ENCODE results near the gene GPR156.

- TF ChIP-seq POLR2A (IDR thresholded peaks at IDR 0.05) (no peak), CTCF (IDR thresholded peaks at IDR 0.05) (no peak)
Measured at GRCh38 chr3:120167488-120167887, 117.5 kb downstream of the GPR156 start.

Data from lower leg skin (tissue), 3 donors.